GM12878 (cell line): ENCODE data around the gene EYS.

Source experiments
- EP300 ChIP-seq, 2 experiments: fragments of 150-350 bp in 1 of 2; IDR thresholded peaks; 2 replicates each; pipeline ENCODE4 v1.6.1; 2011 to 2012; ENCODE audit warnings: low read depth in 2 of 2, low read length in 2 of 2, borderline replicate concordance in 1 of 2, improper control_type of control experiment in 1 of 2, inconsistent platforms in 1 of 2; ENCODE audit not compliant: control insufficient read depth in 1 of 2
- POLR2AphosphoS5 ChIP-seq: IDR thresholded peaks from 2 replicates; pipeline ENCODE4 v1.6.1; 2011; ENCODE audit warnings: mild to moderate bottlenecking, low read length, inconsistent platforms
- SUZ12 ChIP-seq: fragments of 200-600 bp; sonication (generic); IDR thresholded peaks from one replicate; pipeline ENCODE4 v1.6.1; 2018; ENCODE audit warnings: antibody characterized with exemption, mild to moderate bottlenecking; ENCODE audit not compliant: unreplicated experiment
- TF ChIP-seq, protein P1 (sequence below): IDR thresholded peaks from 2 replicates; pipeline ENCODE4 v1.6.1; 2011; ENCODE audit warnings: borderline replicate concordance, low read depth, mild to moderate bottlenecking, moderate library complexity, mixed read lengths, low read length; ENCODE audit not compliant: insufficient read depth; ENCODE audit errors: extremely low read length

DNA sequence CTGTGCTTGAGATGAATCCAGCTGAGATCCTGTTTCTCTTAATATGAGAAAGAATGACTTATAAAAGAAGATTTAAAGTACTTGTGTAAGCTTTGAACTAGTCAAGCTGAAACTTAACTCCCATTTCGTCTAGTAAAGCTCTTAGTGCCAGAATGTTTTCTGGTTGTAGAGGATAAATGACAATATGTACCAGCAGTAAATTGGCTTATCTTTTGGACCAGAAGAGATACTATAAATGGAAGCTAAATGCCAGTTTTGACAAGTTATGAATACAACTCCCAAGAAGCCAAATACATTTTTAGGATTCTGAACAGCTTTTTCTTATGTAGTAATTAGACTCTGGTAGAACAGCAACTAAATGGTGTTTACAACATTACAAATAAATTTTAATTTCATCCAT is 608.7 kb downstream of the EYS start:
- TF ChIP-seq EP300 (IDR thresholded peaks at IDR 0.05; ENCODE audit: borderline replicate concordance in 1 of 2, control insufficient read depth in 1 of 2, low read depth in 2 of 2, low read length in 2 of 2) (no peak), POLR2AphosphoS5 (no peak), SUZ12 (no peak)
- TF ChIP-seq, protein P1, sequence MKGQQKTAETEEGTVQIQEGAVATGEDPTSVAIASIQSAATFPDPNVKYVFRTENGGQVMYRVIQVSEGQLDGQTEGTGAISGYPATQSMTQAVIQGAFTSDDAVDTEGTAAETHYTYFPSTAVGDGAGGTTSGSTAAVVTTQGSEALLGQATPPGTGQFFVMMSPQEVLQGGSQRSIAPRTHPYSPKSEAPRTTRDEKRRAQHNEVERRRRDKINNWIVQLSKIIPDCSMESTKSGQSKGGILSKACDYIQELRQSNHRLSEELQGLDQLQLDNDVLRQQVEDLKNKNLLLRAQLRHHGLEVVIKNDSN: no peak
